ENCODE data around the gene SMAD9.
A peak's percentile ranks its signal among the peaks of the same experiment; 100 is the strongest.

SMAD9 gene

GRCh38 chr13:36806102-36806501 lies 113.9 kb downstream of the SMAD9 start:
- H4K20me1 ChIP-seq, result no peaks in the 10 kb centered on the region
- no peaks in the 10 kb centered on the region for H3K36me3 ChIP-seq
- no peak overlapping the region for H3K9ac ChIP-seq
- no peaks in the 10 kb centered on the region for H3K27me3 ChIP-seq
- H3K27ac ChIP-seq, result no peak overlapping the region
- H3K4me3 ChIP-seq, result no peak overlapping the region
- peak overlapping the region; percentile 26; the same call in 1 of the 2 replicates for H3K4me2 ChIP-seq
- no peak for TF ChIP-seq Cebpa-rat (IDR thresholded peaks at IDR 0.05)
- H3K9me3 ChIP-seq, result no peaks in the 10 kb centered on the region
- H3K4me1 ChIP-seq, result peaks cover 30% of the 10 kb centered on the region

GRCh38 chr13:36804588-36804987 lies 115.5 kb downstream of the SMAD9 start:
- Histone ChIP-seq H3K4me1 (peaks cover 30% of the 10 kb centered on the region), H3K27me3 (no peaks in the 10 kb centered on the region), H3K27ac (no peak overlapping the region), H3K4me3 (no peak overlapping the region), H3K9me3 (no peaks in the 10 kb centered on the region), H4K20me1 (no peaks in the 10 kb centered on the region), H3K36me3 (no peaks in the 10 kb centered on the region), H3K4me2 (peak overlapping the region; percentile 26; the same call in 1 of the 2 replicates), H3K9ac (no peak overlapping the region)
- TF ChIP-seq Cebpa-rat (IDR thresholded peaks at IDR 0.05), result no peak

- Histone ChIP-seq H3K27me3 (no peaks in the 10 kb centered on the region), H4K20me1 (no peaks in the 10 kb centered on the region), H3K36me3 (no peaks in the 10 kb centered on the region), H3K9me3 (no peaks in the 10 kb centered on the region), H3K9ac (no peak overlapping the region), H3K4me3 (no peak overlapping the region), H3K4me2 (no peak overlapping the region), H3K27ac (no peak overlapping the region), H3K4me1 (peaks cover 23% of the 10 kb centered on the region)
- no peak for TF ChIP-seq Cebpa-rat (IDR thresholded peaks at IDR 0.05)
These were observed 119.0 kb downstream of the SMAD9 start for GRCh38 chr13:36801035-36801434.

GRCh38 chr13:36796052-36796451 lies 124.0 kb downstream of the SMAD9 start:
- no peak for TF ChIP-seq Cebpa-rat (IDR thresholded peaks at IDR 0.05)

GRCh38 chr13:36795463-36795862 lies 124.6 kb downstream of the SMAD9 start:
- no peaks in the 10 kb centered on the region for H4K20me1 ChIP-seq
- no peak overlapping the region for H3K9ac ChIP-seq
- no peak overlapping the region for H3K4me2 ChIP-seq
- H3K27me3 ChIP-seq, result no peaks in the 10 kb centered on the region
- no peak for TF ChIP-seq Cebpa-rat (IDR thresholded peaks at IDR 0.05)
- H3K27ac ChIP-seq, result no peak overlapping the region
- no peaks in the 10 kb centered on the region for H3K4me1 ChIP-seq
- no peaks in the 10 kb centered on the region for H3K36me3 ChIP-seq
- no peaks in the 10 kb centered on the region for H3K9me3 ChIP-seq
- no peak overlapping the region for H3K4me3 ChIP-seq

More at GRCh38 chr13:36796052-36796451, 124.0 kb downstream of the SMAD9 start:
- no peak overlapping the region for H3K4me2 ChIP-seq
- no peaks in the 10 kb centered on the region for H3K4me1 ChIP-seq
- H4K20me1 ChIP-seq, result no peaks in the 10 kb centered on the region
- H3K36me3 ChIP-seq, result no peaks in the 10 kb centered on the region
- no peak overlapping the region for H3K4me3 ChIP-seq
- H3K9me3 ChIP-seq, result no peaks in the 10 kb centered on the region
- H3K27me3 ChIP-seq, result no peaks in the 10 kb centered on the region
- no peak overlapping the region for H3K27ac ChIP-seq
- H3K9ac ChIP-seq, result no peak overlapping the region
